Right lobe of liver (tissue), 4 donors: Measurements from ENCODE around the gene SECISBP2.

Source experiments
- CTCF ChIP-seq, 4 donors: fragments of 200-600 bp in 3 of 4; fragments of 450-650 bp in 1 of 4; IDR thresholded peaks; one replicate each; pipeline versions ENCODE4 v1.5.1 to v1.8.0; 2016 to 2022; ENCODE audit warnings: antibody characterized with exemption in 4 of 4, mild to moderate bottlenecking in 2 of 4
- POLR2A ChIP-seq: fragments of 450-650 bp; IDR thresholded peaks from one replicate; pipeline ENCODE4 v1.6.1; 2017; ENCODE audit warnings: antibody characterized with exemption, mild to moderate bottlenecking
- donor health status: DM: no; HTN: no; CAD: no.
- donor health status: DM: no; HTN: no; CAD: no.
- donor health status: DM: no; HTN: yes; CAD: no.

GRCh38 chr9:89366711-89367110, 48.4 kb downstream of the SECISBP2 start:
- TF ChIP-seq CTCF (IDR thresholded peaks at IDR 0.05) (no peak), POLR2A (no peak)
